Mesendoderm (in vitro differentiated cells): ENCODE data around the gene JPH2.

ENCODE experiments used
- DNase-seq: peaks from one replicate; pipeline ENCODE4 v3.0.0; 2013
- H2AK5ac ChIP-seq: 2 replicates; pipeline ENCODE4 v1.6.1; 2013; ENCODE audit warnings: low read length, inconsistent platforms
- H2BK120ac ChIP-seq: 2 replicates; pipeline ENCODE4 v1.6.1; 2013; ENCODE audit warnings: low read depth, mild to moderate bottlenecking, low read length, moderate library complexity, mixed read lengths
- H2BK15ac ChIP-seq: replicated peaks from 2 replicates; pipeline ENCODE4 v1.6.1; 2013; ENCODE audit warnings: low read depth, mild to moderate bottlenecking, moderate library complexity
- H2BK5ac ChIP-seq: 2 replicates; pipeline ENCODE4 v1.6.1; 2013; ENCODE audit warnings: low read length, inconsistent platforms
- H3K18ac ChIP-seq: 2 replicates; pipeline ENCODE4 v1.6.1; 2013; ENCODE audit warnings: mild to moderate bottlenecking, low read length, mixed read lengths
- H3K23ac ChIP-seq: one replicate; pipeline ENCODE4 v1.6.1; 2013; ENCODE audit warnings: low read length
- H3K27ac ChIP-seq: 2 replicates; pipeline ENCODE4 v1.5.1; 2013; ENCODE audit warnings: low read depth, mild to moderate bottlenecking, inconsistent platforms, low read length, moderate library complexity
- H3K27me3 ChIP-seq: 2 replicates; pipeline ENCODE4 v1.6.1; 2013; ENCODE audit warnings: low read length, control low read depth, mild to moderate bottlenecking, inconsistent platforms; ENCODE audit not compliant: insufficient read depth, poor library complexity
- H3K36me3 ChIP-seq: 2 replicates; pipeline ENCODE4 v1.6.1; 2013; ENCODE audit warnings: low read length, inconsistent platforms; ENCODE audit not compliant: control insufficient read depth, insufficient read depth
- H3K4ac ChIP-seq: one replicate; pipeline ENCODE4 v1.6.1; 2013; ENCODE audit warnings: low read depth, mild to moderate bottlenecking, low read length, moderate library complexity
- H3K4me1 ChIP-seq: 2 replicates; pipeline ENCODE4 v1.6.1; 2013; ENCODE audit warnings: low read depth, low read length, inconsistent platforms; ENCODE audit not compliant: control insufficient read depth
- H3K4me2 ChIP-seq: 2 replicates; pipeline ENCODE4 v1.6.1; 2013; ENCODE audit warnings: low read length
- H3K4me3 ChIP-seq: 2 replicates; pipeline ENCODE4 v1.5.1; 2013; ENCODE audit warnings: mild to moderate bottlenecking, low read length
- H3K56ac ChIP-seq: one replicate; pipeline ENCODE4 v1.6.1; 2013; ENCODE audit warnings: low read length
- H3K79me1 ChIP-seq: 2 replicates; pipeline ENCODE4 v1.6.1; 2013; ENCODE audit warnings: low read length, inconsistent platforms
- H3K79me2 ChIP-seq: 2 replicates; pipeline ENCODE4 v1.6.1; 2013; ENCODE audit warnings: mild to moderate bottlenecking, low read length; ENCODE audit not compliant: control insufficient read depth, insufficient read depth
- H3K9ac ChIP-seq: 2 replicates; pipeline ENCODE4 v1.6.1; 2013; ENCODE audit warnings: low read length, inconsistent platforms
- H4K5ac ChIP-seq: one replicate; pipeline ENCODE4 v1.6.1; 2013; ENCODE audit warnings: low read length
- H4K8ac ChIP-seq: one replicate; pipeline ENCODE4 v1.6.1; 2013; ENCODE audit warnings: low read depth, mild to moderate bottlenecking, control low read depth, low read length, moderate library complexity
- WGBS: extraction: QIAGEN DNeasy Blood & Tissue Kit; methylation state at CpG from one replicate; pipeline ENCODE4 v1.1.7; 2013; ENCODE audit warnings: low lambda C conversion rate, missing lambda C conversion rate; ENCODE audit not compliant: insufficient coverage; ENCODE audit errors: extremely low coverage; 5-methylcytosine and 5-hydroxymethylcytosine counted together

Gene JPH2

GRCh38 chr20:44064501-44065400 is 122.2 kb downstream of the JPH2 start:
- no peak overlapping the region for H2BK15ac ChIP-seq
- H3K36me3 ChIP-seq = no peaks in the 10 kb centered on the region
- DNase-seq = no peak
- H4K8ac ChIP-seq = no peak overlapping the region
- H2BK5ac ChIP-seq = no peak overlapping the region
- H3K4me2 ChIP-seq = no peak overlapping the region
- no peak overlapping the region for H3K18ac ChIP-seq
- no peaks in the 10 kb centered on the region for H3K27me3 ChIP-seq
- H3K23ac ChIP-seq = no peak overlapping the region
- H3K79me1 ChIP-seq = no peaks in the 10 kb centered on the region
- no peak overlapping the region for H3K4me3 ChIP-seq
- H3K9ac ChIP-seq = no peak overlapping the region
- H3K4ac ChIP-seq = no peak overlapping the region
- no CpG with 5 or more reads among the region's 17 CpGs for WGBS
- no peaks in the 10 kb centered on the region for H3K4me1 ChIP-seq
- H3K56ac ChIP-seq = no peak overlapping the region
- no peak overlapping the region for H4K5ac ChIP-seq
- H2AK5ac ChIP-seq = no peak overlapping the region
- no peak overlapping the region for H2BK120ac ChIP-seq
- no peak overlapping the region for H3K27ac ChIP-seq
- H3K79me2 ChIP-seq = no peaks in the 10 kb centered on the region
